ENCODE measurements around the gene FGF8. TPM values are rescaled to one million over a fixed set of nuclear protein-coding genes. Genes with fewer than 3 reads are reported as not detected.

The FGF8 gene
- total RNA-seq, 3 donors from 2014 or later, result not detected

GRCh38 chr10:101758858-101759257 lies 17.1 kb downstream of the FGF8 start:
- Histone ChIP-seq H3K4me1 (no peaks in the 10 kb centered on the region), H3K36me3 (no peaks in the 10 kb centered on the region), H3K27me3 (no peaks in the 10 kb centered on the region), H3K27ac (no peak overlapping the region), H3K9me3 (no peaks in the 10 kb centered on the region), H3K4me3 (no peak overlapping the region)
- DNase-seq (ENCODE audit: low spot score in 2 of 2), result no peak
- intact Hi-C loops (cut with DNase I; ENCODE audit: low total_unique reads), result no loop called here
- TF ChIP-seq POLR2A (IDR thresholded peaks at IDR 0.05), result no peak
- TF ChIP-seq POLR2AphosphoS5 (IDR thresholded peaks at IDR 0.05), result no peak
- TF ChIP-seq, protein P1, sequence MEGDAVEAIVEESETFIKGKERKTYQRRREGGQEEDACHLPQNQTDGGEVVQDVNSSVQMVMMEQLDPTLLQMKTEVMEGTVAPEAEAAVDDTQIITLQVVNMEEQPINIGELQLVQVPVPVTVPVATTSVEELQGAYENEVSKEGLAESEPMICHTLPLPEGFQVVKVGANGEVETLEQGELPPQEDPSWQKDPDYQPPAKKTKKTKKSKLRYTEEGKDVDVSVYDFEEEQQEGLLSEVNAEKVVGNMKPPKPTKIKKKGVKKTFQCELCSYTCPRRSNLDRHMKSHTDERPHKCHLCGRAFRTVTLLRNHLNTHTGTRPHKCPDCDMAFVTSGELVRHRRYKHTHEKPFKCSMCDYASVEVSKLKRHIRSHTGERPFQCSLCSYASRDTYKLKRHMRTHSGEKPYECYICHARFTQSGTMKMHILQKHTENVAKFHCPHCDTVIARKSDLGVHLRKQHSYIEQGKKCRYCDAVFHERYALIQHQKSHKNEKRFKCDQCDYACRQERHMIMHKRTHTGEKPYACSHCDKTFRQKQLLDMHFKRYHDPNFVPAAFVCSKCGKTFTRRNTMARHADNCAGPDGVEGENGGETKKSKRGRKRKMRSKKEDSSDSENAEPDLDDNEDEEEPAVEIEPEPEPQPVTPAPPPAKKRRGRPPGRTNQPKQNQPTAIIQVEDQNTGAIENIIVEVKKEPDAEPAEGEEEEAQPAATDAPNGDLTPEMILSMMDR (IDR thresholded peaks at IDR 0.05), result no peak

DNA sequence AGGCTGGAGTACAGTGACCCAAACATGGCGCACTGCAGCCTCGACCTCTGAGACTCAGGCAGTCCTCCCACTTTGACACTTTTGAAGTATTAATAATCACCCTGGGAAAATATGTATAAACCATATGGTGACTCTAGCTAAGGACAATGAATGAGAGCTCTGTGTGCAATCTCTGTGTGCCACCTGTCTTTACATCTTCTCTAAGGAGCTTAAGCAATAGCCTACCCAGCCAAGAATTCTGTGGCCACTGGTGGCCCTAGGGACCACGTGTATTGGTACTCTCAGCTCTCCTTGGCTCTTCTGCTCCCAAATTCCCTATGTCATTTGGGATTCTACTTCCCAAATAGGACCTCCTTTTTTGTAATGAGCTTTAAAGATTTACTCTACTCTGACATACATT lies 23.7 kb downstream of the FGF8 start:
- no peaks in the 10 kb centered on the region for H3K9me3 ChIP-seq
- no peak overlapping the region for H3K27ac ChIP-seq
- no peaks in the 10 kb centered on the region for H3K36me3 ChIP-seq
- intact Hi-C loops (cut with DNase I; ENCODE audit: low total_unique reads), result no loop called here
- no peaks in the 10 kb centered on the region for H3K4me1 ChIP-seq
- H3K27me3 ChIP-seq, result no peaks in the 10 kb centered on the region
- TF ChIP-seq POLR2A (IDR thresholded peaks at IDR 0.05), result no peak
- TF ChIP-seq, protein P1 (IDR thresholded peaks at IDR 0.05), result no peak
- DNase-seq (ENCODE audit: low spot score in 2 of 2), result no peak
- H3K4me3 ChIP-seq, result no peak overlapping the region

DNA sequence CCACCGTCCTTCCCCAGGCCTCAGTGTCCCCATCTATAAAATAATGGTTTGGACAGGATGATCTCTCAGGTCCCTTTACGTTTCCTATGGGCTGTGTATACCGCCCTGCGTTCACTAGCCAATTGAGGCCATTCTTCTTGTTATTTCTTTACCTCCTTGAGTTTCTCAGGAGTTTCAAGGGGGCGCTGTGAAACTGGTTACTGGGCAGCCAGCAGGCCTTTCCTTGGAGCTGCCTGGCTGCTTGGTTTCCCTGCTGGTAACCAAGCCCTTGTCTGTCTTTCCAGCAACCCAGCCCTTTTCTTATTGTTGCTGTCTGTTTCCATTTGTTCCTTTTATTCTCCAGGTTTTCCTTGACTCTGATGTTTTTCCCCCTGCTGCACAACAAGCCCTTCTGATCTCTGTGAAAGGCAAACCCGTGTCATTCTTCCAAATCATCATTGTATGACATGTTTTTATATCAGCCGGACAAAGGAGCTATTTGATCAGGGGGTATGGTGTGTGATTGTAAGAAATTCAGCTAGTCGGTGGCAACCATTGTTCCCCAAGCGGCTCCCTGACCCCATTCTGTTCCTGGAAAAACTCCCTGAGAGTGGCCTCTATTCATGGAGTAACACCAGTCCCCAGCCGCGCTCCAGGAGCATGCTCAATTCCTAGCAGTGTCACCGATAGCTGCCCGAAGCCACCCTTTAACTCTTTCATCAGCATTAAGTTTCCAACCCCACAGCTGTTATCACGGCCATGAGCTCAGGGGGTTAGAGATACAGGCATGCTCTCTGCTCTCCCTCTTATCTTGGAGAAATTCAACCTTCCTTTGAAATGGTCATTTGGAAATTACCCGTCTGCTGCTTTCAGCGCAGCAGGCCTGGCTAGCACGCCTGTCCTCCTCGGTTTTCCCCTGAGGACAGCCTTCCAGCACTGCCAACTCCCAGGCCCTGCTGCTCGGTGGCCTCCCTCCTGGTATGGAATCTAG lies 26.6 kb downstream of the FGF8 start:
- intact Hi-C loops (cut with DNase I; ENCODE audit: low total_unique reads), result no loop called here
- TF ChIP-seq, protein P1 (IDR thresholded peaks at IDR 0.05), result no peak
- TF ChIP-seq POLR2AphosphoS5 (IDR thresholded peaks at IDR 0.05) (no peak), POLR2A (IDR thresholded peaks at IDR 0.05) (no peak)
- no peak for DNase-seq (ENCODE audit: low spot score in 2 of 2)

DNA sequence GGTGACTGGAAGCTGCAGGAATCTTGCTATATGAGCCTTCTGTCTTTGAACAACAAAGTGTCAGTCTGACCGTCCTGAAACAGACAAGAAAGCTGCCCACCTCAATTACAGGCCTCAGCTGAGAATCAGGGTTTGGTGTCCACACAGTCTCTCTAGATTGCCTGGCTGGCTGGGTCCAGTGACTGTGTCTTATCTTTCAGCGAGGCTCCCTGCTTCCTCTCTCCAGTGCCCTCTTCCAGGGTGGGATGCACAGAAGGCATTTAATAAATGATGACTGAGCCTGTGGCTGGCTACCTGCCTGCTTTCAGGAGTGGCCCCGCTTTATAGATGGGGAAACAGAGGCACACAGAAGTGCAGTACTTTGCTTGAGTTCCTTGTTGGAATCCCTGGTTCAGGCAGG lies 27.4 kb downstream of the FGF8 start:
- intact Hi-C loops (cut with DNase I; ENCODE audit: low total_unique reads), result no loop called here
- Histone ChIP-seq H3K27ac (no peak overlapping the region), H3K4me1 (no peaks in the 10 kb centered on the region), H3K36me3 (no peaks in the 10 kb centered on the region), H3K4me3 (no peak overlapping the region), H3K27me3 (no peaks in the 10 kb centered on the region), H3K9me3 (no peaks in the 10 kb centered on the region)
- TF ChIP-seq POLR2AphosphoS5 (IDR thresholded peaks at IDR 0.05), result no peak
- TF ChIP-seq POLR2A (IDR thresholded peaks at IDR 0.05), result no peak
- TF ChIP-seq, protein P1 (IDR thresholded peaks at IDR 0.05), result no peak
- DNase-seq (ENCODE audit: low spot score in 2 of 2), result no peak

More for the DNA sequence above, 26.6 kb downstream of the FGF8 start:
- Histone ChIP-seq H3K27me3 (no peaks in the 10 kb centered on the region), H3K27ac (no peak overlapping the region), H3K9me3 (no peaks in the 10 kb centered on the region), H3K4me1 (no peaks in the 10 kb centered on the region), H3K36me3 (no peaks in the 10 kb centered on the region), H3K4me3 (no peak overlapping the region)

DNA sequence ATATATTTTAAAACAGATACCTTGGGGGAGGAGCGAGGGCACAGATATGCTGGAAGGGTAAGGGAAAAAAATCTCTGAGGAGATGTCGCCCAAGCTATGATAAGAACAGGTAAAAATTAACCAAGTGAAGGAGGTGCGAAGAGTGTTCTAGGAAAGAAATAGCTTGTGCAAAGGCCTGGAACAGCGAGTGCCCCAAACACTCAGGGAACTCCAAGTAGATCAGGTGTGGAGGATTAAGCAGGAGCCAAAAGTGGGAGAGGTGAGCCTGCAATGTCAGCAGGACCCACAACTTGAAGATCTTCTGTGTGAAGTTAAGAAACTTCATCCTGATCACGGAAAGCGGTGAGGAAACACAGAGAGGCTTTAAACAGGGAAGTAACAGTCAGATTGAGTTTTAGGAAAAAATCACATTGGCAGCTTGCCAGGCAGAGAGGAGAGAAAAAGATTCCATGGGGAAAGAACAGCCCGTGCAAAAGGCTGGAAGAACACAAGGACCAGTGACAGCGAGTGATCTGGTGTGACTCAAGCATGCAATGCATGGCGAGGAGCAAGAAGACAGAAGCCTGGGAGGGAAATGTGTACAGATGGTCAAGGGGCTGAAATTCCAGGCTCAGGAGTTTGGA lies 30.7 kb downstream of the FGF8 start:
- H3K27me3 ChIP-seq, result peaks cover 0 to 5% of the 10 kb centered on the region in 2 donors
- no peaks in the 10 kb centered on the region for H3K4me1 ChIP-seq
- TF ChIP-seq, protein P1 (IDR thresholded peaks at IDR 0.05), result no peak
- TF ChIP-seq POLR2A (IDR thresholded peaks at IDR 0.05), result no peak
- TF ChIP-seq POLR2AphosphoS5 (IDR thresholded peaks at IDR 0.05), result no peak
- H3K9me3 ChIP-seq, result no peaks in the 10 kb centered on the region
- H3K27ac ChIP-seq, result no peak overlapping the region
- H3K4me3 ChIP-seq, result no peak overlapping the region
- H3K36me3 ChIP-seq, result no peaks in the 10 kb centered on the region
- intact Hi-C loops (cut with DNase I; ENCODE audit: low total_unique reads), result no loop called here
- no peak for DNase-seq (ENCODE audit: low spot score in 2 of 2)

Measured in breast epithelium (tissue), 4 donors.